GM13976 (cell line): Measurements from ENCODE around the gene PRADC1.

ENCODE experiments used
- DNase-seq: peaks from one replicate; pipeline ENCODE4 v3.0.0; 2012; ENCODE audit warnings: low spot score
- CTCF ChIP-seq: IDR thresholded peaks from 2 replicates; pipeline ENCODE4 v1.5.1; 2012; ENCODE audit warnings: borderline replicate concordance, mild to moderate bottlenecking; ENCODE audit not compliant: insufficient read depth; ENCODE audit errors: extremely low read depth, missing control alignments, control extremely low read depth
- in situ Hi-C: fragments of 300-500 bp; cut with MboI; formaldehyde crosslinking; loops from one replicate; pipeline ENCODE4 v1.12.0; 2022; ENCODE audit warnings: low sequenced_read_pairs, mixed read lengths, inconsistent platforms; ENCODE audit not compliant: unreplicated experiment

PRADC1 gene

GRCh38 chr2:73258913-73259215, 25.8 kb upstream of the PRADC1 start:
- in situ Hi-C loops: no loop called here
- DNase-seq: peak; percentile 28
- TF ChIP-seq CTCF: no peak

- TF ChIP-seq CTCF: no peak
- DNase-seq: peak; percentile 24
- in situ Hi-C loops: no loop called here
Observed at GRCh38 chr2:73258186-73258912, 25.3 kb upstream of the PRADC1 start.

- in situ Hi-C loops: no loop called here
- no peak for TF ChIP-seq CTCF
- peak; percentile 31 for DNase-seq
Observed at GRCh38 chr2:73257425-73258125, 24.5 kb upstream of the PRADC1 start.

GRCh38 chr2:73257021-73257420, 24.0 kb upstream of the PRADC1 start:
- DNase-seq: no peak
- no peak for TF ChIP-seq CTCF
- in situ Hi-C loops: no loop called here

GRCh38 chr2:73256618-73256922, 23.5 kb upstream of the PRADC1 start:
- TF ChIP-seq CTCF: no peak
- DNase-seq: peak; percentile 17
- in situ Hi-C loops: no loop called here

GRCh38 chr2:73255907-73256617, 23.0 kb upstream of the PRADC1 start:
- TF ChIP-seq CTCF: no peak
- in situ Hi-C loops: no loop called here
- peak; percentile 24 for DNase-seq
